ENCODE measurements around the gene DSC2. TPM values are rescaled to one million over a fixed set of nuclear protein-coding genes. Genes with fewer than 3 reads are reported as not detected.

The DSC2 gene
- total and polyA plus RNA-seq, 2 of the 8 experiments (the other 6 are each of a cell fraction or from before 2014, with no cell fraction given): 4.6 to 39.7 TPM

DNA sequence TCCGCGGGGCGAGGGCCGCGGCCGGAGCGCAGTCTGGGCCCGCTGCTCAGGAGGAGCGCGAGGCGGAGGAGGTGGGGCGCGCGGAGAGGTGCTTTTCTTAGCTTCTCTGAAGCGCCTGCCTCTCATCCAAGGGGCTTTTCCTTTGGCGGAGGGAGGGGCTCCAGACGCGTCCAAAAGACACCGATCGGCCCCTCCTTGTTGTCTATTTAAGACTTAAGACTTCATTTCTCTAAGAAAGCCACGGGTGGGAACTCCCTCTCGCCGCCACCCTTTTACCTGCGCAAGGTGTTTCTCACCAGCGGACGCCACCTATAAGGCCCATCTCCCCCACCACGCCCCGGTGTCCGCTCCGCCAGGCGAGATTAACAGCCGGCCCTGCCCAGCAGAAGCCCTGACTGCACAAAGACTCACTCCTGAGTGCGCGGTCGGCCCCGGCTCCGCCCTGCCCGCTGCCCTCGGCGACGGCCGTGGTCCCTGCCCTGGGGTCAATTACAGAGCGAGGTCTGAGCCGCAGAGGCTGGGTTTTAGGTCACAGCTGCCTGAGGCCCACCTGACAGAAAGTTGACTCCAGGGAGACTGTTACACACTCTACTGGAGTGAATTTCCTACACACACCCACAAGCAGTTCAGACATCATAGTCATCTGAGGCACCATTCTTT lies at the start of gene DSC2 (continued):
- TF ChIP-seq, protein P1, sequence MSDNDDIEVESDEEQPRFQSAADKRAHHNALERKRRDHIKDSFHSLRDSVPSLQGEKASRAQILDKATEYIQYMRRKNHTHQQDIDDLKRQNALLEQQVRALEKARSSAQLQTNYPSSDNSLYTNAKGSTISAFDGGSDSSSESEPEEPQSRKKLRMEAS (IDR thresholded peaks at IDR 0.05): no peak
- TF ChIP-seq, protein P2, sequence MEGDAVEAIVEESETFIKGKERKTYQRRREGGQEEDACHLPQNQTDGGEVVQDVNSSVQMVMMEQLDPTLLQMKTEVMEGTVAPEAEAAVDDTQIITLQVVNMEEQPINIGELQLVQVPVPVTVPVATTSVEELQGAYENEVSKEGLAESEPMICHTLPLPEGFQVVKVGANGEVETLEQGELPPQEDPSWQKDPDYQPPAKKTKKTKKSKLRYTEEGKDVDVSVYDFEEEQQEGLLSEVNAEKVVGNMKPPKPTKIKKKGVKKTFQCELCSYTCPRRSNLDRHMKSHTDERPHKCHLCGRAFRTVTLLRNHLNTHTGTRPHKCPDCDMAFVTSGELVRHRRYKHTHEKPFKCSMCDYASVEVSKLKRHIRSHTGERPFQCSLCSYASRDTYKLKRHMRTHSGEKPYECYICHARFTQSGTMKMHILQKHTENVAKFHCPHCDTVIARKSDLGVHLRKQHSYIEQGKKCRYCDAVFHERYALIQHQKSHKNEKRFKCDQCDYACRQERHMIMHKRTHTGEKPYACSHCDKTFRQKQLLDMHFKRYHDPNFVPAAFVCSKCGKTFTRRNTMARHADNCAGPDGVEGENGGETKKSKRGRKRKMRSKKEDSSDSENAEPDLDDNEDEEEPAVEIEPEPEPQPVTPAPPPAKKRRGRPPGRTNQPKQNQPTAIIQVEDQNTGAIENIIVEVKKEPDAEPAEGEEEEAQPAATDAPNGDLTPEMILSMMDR (IDR thresholded peaks at IDR 0.05; ENCODE audit: control extremely low read depth in 1 of 3, insufficient read depth in 1 of 3, low read depth in 1 of 3, low read length in 3 of 3): no peak
- TF ChIP-seq SIX5 (IDR thresholded peaks at IDR 0.05; ENCODE audit: low read depth, low read length): no peak
- TF ChIP-seq TBP (IDR thresholded peaks at IDR 0.05; ENCODE audit: low read depth, low read length): peak; percentile 79
- no peak for TF ChIP-seq NRF1 (IDR thresholded peaks at IDR 0.05; ENCODE audit: low read depth, low read length)
- peak; percentile 71 to 86 for TF ChIP-seq POLR2A (IDR thresholded peaks at IDR 0.05; ENCODE audit: control extremely low read depth in 1 of 2, low read depth in 2 of 2, low read length in 2 of 2)
- TF ChIP-seq CBX5 (IDR thresholded peaks at IDR 0.05; ENCODE audit: low read depth, low read length): no peak
- peak; percentile 85 for TF ChIP-seq ASH2L (IDR thresholded peaks at IDR 0.05; ENCODE audit: low read length)
- peak; percentile 88 for TF ChIP-seq POLR2AphosphoS5 (IDR thresholded peaks at IDR 0.05; ENCODE audit: low read depth, low read length)
- no peak for TF ChIP-seq SIRT6 (IDR thresholded peaks at IDR 0.05; ENCODE audit: low read length)
- 0 out of 4 replicates have a peak, but pooled peaks of 1 of the 2 experiments have one; percentile 63 for TF ChIP-seq SIN3A (conservative IDR thresholded peaks at IDR 0.05 in 1 of 2, IDR thresholded peaks at IDR 0.05 in 1 of 2; ENCODE audit: low read depth in 1 of 2, low read length in 2 of 2)
- no peak for TF ChIP-seq BCL11A (IDR thresholded peaks at IDR 0.05; ENCODE audit: low read depth in 2 of 2, low read length in 2 of 2)
- TF ChIP-seq PHF8 (conservative IDR thresholded peaks at IDR 0.05; ENCODE audit: low read depth, low read length): peak; percentile 65
- TF ChIP-seq KDM1A (IDR thresholded peaks at IDR 0.05; ENCODE audit: borderline replicate concordance, low read length): no peak
- peak; percentile 50 for TF ChIP-seq KDM4A (IDR thresholded peaks at IDR 0.05; ENCODE audit: low read depth, low read length, severe bottlenecking)
- TF ChIP-seq TAF1 (IDR thresholded peaks at IDR 0.05; ENCODE audit: low read depth, low read length): peak; percentile 89
- no peak for TF ChIP-seq CHD1 (IDR thresholded peaks at IDR 0.05; ENCODE audit: low read depth, low read length)
- TF ChIP-seq HDAC6 (IDR thresholded peaks at IDR 0.05; ENCODE audit: low read depth, low read length): no peak
- peak in 1 of 2 experiments; percentile 10; a peak in 1 of 4 replicates for TF ChIP-seq RAD21 (IDR thresholded peaks at IDR 0.05 in 1 of 2, conservative IDR thresholded peaks at IDR 0.05 in 1 of 2; ENCODE audit: low read depth in 2 of 2, low read length in 2 of 2)
- no peak for TF ChIP-seq NANOG (IDR thresholded peaks at IDR 0.05; ENCODE audit: insufficient read depth, low read depth, low read length, poor library complexity, severe bottlenecking)
- no peak for TF ChIP-seq SP4 (IDR thresholded peaks at IDR 0.05; ENCODE audit: low read length)
- no peak for TF ChIP-seq YY1 (IDR thresholded peaks at IDR 0.05; ENCODE audit: low read depth, low read length)
- TF ChIP-seq ZNF274 (IDR thresholded peaks at IDR 0.05; ENCODE audit: borderline replicate concordance, extremely low read depth, low read length): no peak

Data from H1 (cell line).